Measurements from ENCODE around the gene THBS3. TPM values are rescaled to one million over a fixed set of nuclear protein-coding genes. Genes with fewer than 3 reads are reported as not detected.
A peak's percentile ranks its signal among the peaks of the same experiment; 100 is the strongest.

The THBS3 gene
- total and polyA plus RNA-seq, 2 of the 13 experiments (the other 11 are each of a cell fraction or from before 2014, with no cell fraction given): 0.86 to 3.6 TPM

DNA sequence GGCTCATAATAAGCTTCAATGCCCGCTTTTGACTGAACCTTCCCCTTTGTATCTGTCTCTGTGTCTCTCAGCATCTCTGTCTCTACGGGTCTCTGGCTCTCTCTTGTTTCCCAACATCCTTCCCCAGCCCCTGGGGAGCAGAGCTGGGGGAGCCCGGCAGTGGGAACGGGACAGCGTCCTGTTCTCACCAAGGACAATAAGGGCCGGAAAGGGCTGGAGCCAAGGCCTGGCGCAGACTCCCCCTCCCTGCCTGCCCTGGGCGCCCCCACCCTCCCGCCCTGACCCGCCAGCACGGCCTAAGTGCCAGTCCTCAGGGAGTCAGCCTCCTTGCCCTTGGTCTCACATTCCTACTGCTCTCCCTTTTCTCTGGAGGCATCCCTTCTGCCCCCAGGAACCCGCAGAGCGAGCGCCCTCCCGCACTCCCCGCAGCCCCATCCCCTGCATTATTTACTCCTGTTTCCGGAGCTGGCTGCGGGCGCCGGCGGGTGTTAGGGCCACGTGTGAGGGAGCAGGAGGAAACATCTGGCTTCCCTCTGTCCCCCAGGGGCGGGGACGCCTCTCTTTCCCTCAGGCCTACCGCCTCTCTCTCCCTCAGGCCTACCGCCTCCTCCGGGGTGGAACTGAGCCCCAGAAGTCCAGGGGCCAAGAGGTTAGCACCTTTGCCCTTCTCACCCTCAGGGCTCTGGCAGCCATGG is 41.1 kb downstream of the THBS3 start (continued):
- TF ChIP-seq, protein P1, sequence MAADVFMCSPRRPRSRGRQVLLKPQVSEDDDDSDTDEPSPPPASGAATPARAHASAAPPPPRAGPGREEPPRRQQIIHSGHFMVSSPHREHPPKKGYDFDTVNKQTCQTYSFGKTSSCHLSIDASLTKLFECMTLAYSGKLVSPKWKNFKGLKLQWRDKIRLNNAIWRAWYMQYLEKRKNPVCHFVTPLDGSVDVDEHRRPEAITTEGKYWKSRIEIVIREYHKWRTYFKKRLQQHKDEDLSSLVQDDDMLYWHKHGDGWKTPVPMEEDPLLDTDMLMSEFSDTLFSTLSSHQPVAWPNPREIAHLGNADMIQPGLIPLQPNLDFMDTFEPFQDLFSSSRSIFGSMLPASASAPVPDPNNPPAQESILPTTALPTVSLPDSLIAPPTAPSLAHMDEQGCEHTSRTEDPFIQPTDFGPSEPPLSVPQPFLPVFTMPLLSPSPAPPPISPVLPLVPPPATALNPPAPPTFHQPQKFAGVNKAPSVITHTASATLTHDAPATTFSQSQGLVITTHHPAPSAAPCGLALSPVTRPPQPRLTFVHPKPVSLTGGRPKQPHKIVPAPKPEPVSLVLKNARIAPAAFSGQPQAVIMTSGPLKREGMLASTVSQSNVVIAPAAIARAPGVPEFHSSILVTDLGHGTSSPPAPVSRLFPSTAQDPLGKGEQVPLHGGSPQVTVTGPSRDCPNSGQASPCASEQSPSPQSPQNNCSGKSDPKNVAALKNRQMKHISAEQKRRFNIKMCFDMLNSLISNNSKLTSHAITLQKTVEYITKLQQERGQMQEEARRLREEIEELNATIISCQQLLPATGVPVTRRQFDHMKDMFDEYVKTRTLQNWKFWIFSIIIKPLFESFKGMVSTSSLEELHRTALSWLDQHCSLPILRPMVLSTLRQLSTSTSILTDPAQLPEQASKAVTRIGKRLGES (CRISPR knock-in tag; IDR thresholded peaks at IDR 0.05; ENCODE audit: borderline replicate concordance): no peak
- TF ChIP-seq, protein P2, sequence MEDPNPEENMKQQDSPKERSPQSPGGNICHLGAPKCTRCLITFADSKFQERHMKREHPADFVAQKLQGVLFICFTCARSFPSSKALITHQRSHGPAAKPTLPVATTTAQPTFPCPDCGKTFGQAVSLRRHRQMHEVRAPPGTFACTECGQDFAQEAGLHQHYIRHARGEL (CRISPR knock-in tag; IDR thresholded peaks at IDR 0.05): no peak
- TF ChIP-seq ZKSCAN5 (CRISPR knock-in tag; IDR thresholded peaks at IDR 0.05) (no peak), ZNF343 (CRISPR knock-in tag; IDR thresholded peaks at IDR 0.05) (no peak), ZNF329 (CRISPR knock-in tag; IDR thresholded peaks at IDR 0.05; ENCODE audit: low read depth) (no peak), KLF16 (CRISPR knock-in tag; IDR thresholded peaks at IDR 0.05) (no peak), ZNF605 (CRISPR knock-in tag; IDR thresholded peaks at IDR 0.05) (no peak), NRL (CRISPR knock-in tag; IDR thresholded peaks at IDR 0.05; ENCODE audit: borderline replicate concordance) (no peak), STAT5B (CRISPR knock-in tag; IDR thresholded peaks at IDR 0.05) (no peak), MLLT10 (CRISPR knock-in tag; IDR thresholded peaks at IDR 0.05) (no peak), NCOA1 (CRISPR knock-in tag; IDR thresholded peaks at IDR 0.05) (no peak), ZNF709 (CRISPR knock-in tag; IDR thresholded peaks at IDR 0.05) (no peak), HCFC1 (IDR thresholded peaks at IDR 0.05; ENCODE audit: low read depth, low read length) (no peak)
- TF ChIP-seq, protein P3, sequence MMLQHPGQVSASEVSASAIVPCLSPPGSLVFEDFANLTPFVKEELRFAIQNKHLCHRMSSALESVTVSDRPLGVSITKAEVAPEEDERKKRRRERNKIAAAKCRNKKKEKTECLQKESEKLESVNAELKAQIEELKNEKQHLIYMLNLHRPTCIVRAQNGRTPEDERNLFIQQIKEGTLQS (CRISPR knock-in tag; IDR thresholded peaks at IDR 0.05): no peak
- TF ChIP-seq, protein P4, sequence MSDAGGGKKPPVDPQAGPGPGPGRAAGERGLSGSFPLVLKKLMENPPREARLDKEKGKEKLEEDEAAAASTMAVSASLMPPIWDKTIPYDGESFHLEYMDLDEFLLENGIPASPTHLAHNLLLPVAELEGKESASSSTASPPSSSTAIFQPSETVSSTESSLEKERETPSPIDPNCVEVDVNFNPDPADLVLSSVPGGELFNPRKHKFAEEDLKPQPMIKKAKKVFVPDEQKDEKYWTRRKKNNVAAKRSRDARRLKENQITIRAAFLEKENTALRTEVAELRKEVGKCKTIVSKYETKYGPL (CRISPR knock-in tag; IDR thresholded peaks at IDR 0.05): no peak
- TF ChIP-seq, protein P5, sequence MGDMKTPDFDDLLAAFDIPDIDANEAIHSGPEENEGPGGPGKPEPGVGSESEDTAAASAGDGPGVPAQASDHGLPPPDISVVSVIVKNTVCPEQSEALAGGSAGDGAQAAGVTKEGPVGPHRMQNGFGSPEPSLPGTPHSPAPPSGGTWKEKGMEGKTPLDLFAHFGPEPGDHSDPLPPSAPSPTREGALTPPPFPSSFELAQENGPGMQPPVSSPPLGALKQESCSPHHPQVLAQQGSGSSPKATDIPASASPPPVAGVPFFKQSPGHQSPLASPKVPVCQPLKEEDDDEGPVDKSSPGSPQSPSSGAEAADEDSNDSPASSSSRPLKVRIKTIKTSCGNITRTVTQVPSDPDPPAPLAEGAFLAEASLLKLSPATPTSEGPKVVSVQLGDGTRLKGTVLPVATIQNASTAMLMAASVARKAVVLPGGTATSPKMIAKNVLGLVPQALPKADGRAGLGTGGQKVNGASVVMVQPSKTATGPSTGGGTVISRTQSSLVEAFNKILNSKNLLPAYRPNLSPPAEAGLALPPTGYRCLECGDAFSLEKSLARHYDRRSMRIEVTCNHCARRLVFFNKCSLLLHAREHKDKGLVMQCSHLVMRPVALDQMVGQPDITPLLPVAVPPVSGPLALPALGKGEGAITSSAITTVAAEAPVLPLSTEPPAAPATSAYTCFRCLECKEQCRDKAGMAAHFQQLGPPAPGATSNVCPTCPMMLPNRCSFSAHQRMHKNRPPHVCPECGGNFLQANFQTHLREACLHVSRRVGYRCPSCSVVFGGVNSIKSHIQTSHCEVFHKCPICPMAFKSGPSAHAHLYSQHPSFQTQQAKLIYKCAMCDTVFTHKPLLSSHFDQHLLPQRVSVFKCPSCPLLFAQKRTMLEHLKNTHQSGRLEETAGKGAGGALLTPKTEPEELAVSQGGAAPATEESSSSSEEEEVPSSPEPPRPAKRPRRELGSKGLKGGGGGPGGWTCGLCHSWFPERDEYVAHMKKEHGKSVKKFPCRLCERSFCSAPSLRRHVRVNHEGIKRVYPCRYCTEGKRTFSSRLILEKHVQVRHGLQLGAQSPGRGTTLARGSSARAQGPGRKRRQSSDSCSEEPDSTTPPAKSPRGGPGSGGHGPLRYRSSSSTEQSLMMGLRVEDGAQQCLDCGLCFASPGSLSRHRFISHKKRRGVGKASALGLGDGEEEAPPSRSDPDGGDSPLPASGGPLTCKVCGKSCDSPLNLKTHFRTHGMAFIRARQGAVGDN (CRISPR knock-in tag; IDR thresholded peaks at IDR 0.05): peak; percentile 56
- TF ChIP-seq, protein P6, sequence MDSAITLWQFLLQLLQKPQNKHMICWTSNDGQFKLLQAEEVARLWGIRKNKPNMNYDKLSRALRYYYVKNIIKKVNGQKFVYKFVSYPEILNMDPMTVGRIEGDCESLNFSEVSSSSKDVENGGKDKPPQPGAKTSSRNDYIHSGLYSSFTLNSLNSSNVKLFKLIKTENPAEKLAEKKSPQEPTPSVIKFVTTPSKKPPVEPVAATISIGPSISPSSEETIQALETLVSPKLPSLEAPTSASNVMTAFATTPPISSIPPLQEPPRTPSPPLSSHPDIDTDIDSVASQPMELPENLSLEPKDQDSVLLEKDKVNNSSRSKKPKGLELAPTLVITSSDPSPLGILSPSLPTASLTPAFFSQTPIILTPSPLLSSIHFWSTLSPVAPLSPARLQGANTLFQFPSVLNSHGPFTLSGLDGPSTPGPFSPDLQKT (CRISPR knock-in tag; IDR thresholded peaks at IDR 0.05; ENCODE audit: borderline replicate concordance): no peak
- TF ChIP-seq, protein P7, sequence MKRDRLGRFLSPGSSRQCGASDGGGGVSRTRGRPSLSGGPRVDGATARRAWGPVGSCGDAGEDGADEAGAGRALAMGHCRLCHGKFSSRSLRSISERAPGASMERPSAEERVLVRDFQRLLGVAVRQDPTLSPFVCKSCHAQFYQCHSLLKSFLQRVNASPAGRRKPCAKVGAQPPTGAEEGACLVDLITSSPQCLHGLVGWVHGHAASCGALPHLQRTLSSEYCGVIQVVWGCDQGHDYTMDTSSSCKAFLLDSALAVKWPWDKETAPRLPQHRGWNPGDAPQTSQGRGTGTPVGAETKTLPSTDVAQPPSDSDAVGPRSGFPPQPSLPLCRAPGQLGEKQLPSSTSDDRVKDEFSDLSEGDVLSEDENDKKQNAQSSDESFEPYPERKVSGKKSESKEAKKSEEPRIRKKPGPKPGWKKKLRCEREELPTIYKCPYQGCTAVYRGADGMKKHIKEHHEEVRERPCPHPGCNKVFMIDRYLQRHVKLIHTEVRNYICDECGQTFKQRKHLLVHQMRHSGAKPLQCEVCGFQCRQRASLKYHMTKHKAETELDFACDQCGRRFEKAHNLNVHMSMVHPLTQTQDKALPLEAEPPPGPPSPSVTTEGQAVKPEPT (CRISPR knock-in tag; IDR thresholded peaks at IDR 0.05; ENCODE audit: low read depth): no peak
